Stimulated activated CD8-positive, alpha-beta memory T cell treated with anti-CD3 and anti-CD28 coated beads, Interleukin-4, amount 100 ng/mL, for 24 hours (primary cell): Measurements from ENCODE around the gene NDST4.
"Not testable (repeated sequence)": the region's sequence is repeated elsewhere in the genome, so short reads cannot be mapped to it uniquely, and the experiment has no call there.

Experiments used
- DNase-seq: peaks from one replicate; pipeline ENCODE4 v3.0.0-alpha.2; 2020; ENCODE audit warnings: low read depth

The NDST4 gene

DNA sequence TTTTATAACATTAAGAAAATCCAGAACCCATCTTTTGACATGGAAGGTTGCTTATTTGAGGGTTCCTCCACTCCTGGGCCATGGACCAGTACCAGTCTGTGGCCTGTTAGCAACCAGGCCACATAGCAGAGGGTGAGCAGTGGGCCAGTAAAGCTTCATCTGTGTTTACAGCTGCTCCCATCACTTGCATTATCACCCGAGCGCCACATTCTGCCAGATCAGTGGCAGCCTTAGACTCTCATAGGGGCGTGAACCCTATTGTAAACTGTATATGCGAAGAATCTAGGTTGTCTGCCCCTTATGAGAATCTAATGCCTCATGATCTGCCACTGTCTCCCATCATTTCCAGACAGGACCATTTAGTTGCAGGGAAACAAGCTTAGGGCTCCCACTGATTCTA is 58.6 kb downstream of the NDST4 start:
- no peak for DNase-seq

DNA sequence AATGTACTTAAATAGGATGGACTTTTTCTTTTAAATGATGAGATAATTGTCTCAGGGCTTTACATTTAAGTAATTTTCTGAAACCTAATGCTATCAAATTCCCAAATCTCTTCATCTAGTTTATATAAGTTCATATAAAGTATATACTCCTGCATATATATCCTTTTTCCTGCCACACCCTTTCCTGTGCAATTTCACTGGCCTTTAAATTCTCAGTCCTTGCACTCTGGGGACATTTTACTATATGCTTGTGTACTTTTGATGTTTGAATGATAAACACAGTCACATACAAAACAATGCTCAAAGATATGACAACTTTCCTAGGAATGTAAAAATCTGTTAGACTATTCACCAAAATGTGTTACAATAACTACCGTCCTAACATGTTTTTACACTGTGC is 60.1 kb downstream of the NDST4 start:
- DNase-seq, result no peak

DNA sequence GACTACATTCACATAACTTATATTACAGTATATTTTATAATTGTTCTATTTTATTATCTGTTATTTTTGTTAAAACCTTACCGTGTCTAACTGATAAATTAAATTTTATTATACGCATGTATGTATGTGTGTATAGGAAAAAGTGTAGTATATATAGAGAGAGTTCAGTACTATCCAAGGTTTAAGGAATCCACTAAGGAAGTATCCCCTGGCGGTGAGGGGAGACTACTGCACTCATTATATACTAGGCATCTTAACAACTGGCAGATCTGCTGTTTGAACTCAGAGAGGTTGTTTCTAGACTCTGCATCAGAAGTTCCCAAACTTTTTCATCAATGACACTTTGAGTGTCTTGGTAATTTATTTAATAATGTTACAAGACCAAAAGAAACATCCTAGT is 70.9 kb downstream of the NDST4 start:
- DNase-seq, result no peak

DNA sequence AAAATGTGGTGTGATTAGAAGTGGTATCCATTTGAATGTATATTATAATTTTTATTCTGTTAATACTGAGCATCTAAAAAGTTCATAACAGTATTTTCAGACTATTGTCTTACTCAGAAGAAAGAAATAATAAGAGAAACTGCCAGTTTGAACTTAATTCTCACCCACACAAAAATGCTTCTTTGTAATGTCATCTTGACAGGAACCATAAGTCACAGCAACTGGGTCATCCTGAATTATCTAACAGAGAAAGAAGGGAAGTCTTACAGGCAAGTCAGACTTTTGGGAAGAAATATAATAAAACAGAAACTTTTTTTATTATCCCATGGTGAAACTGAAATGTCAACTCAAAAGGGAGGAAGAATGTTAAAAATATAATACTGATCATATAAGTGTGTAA is 83.1 kb downstream of the NDST4 start:
- no peak for DNase-seq

DNA sequence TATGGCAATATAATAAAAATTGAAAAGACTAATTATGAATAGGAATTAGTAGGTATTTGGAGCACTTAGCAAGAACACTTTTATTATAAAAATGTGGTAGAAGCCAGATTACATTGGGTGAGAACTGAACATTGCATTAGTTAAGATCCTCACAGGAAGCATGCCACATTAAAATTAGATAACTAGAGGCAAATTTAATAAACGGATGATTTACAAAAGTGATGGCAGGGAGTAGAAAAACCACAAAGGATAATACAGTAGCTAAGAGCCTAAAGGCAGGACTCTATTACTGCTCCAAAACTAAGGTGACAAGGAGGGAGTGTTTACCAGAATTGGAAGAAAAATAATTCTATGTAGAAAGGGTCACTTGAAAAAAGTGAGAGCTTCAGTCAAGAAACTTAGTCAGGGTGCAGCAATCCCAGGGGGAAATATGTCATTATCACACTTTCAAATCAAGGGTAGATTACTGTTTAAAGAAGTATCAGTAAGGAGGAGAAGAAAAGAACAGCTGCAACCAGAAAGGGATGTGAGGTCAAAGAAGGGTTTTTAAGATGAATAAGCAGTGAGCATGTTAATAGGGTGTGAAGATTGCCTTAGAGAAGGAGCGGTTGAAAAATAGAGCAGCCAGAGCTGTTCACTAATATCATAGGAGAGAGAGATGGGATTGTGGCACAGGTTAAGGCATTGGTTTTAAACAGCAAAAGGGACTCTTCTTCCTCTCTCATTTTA is 84.6 kb downstream of the NDST4 start:
- DNase-seq, result no peak

DNA sequence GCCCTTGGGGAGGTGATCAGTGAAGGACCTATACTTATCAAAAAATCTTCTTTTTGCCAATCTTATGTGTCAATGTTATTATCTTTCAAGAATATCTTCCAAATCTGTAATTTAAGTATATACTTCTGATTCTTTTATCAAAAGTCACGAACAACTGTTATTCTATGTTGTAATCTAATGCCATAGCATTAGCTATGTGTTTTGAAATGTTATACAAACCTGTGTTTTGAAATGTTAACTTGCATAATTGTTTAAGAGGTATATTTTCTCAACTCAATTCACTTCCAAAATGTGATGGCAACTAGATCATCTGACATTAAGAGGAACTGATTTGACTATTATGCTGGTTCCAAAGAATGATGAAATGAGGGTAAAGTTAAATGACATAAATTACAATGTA is 113.5 kb downstream of the NDST4 start:
- DNase-seq, result no peak

DNA sequence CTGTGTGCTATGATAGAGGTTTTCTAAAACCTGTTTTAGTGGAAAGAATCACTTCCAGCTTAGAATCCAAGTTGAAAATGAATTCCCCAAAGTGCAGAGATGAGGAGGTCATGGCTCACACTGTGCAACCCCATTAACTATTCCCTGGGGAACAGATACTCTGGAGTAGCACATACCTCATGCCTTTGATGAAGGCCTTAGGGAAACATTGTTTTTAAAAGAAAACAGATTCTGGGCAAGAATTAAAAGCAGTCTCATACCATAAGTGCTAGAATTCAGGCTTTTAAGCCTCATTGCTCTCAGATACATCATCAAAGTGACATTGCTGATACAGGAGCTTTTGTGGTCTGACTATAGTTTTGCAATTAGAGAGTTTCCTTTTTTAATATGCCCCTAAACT is 115.1 kb downstream of the NDST4 start:
- no peak for DNase-seq

DNA sequence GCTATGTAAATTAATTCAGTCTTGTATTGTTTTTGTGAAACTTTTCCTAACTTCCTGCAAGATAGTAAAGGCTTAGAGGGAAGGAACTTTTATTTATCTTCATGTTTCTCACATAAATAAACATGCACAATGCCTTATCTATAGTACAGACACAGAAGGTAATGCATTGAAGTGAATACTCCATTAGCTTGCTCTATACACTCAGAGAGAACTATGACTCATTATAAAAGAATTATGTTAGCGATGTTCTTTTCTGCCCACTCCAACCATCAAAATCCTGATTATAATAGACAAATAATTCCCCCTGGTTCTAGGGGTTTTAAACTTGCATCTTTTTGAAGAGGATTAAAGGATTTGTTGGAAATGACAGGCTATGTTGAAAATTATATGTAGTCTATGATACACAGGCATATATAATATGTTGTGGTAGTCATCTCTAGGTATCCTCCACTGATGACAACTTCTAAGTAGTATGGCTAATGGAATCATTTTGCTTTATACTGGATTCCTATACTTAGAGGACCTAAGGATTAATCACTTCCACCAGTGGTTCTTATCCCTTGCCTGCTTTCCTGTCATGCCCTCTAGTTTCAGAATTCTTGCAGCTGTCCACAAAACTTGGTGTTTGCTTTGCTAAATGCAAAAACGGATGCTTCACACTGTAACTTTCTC is 115.7 kb downstream of the NDST4 start:
- no peak for DNase-seq

DNA sequence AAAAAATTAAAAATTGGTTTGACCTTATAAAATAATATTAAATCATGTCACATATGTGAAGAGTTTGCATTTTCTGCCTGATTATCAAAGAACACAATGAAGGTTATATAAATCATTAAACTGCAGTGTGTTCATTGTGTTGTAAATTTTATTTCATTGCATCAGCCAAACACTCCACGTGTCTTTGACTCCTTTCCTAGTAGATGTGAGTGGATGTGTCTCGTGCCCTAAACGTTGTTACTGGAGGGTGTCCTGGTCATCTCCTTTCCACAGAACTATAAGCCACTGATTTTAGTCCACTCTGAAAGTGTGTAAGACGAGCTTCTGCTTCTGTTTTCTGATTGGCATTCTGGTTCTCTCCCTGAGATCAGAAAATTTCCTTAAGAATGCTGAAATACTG is 127.3 kb downstream of the NDST4 start:
- no peak for DNase-seq

DNA sequence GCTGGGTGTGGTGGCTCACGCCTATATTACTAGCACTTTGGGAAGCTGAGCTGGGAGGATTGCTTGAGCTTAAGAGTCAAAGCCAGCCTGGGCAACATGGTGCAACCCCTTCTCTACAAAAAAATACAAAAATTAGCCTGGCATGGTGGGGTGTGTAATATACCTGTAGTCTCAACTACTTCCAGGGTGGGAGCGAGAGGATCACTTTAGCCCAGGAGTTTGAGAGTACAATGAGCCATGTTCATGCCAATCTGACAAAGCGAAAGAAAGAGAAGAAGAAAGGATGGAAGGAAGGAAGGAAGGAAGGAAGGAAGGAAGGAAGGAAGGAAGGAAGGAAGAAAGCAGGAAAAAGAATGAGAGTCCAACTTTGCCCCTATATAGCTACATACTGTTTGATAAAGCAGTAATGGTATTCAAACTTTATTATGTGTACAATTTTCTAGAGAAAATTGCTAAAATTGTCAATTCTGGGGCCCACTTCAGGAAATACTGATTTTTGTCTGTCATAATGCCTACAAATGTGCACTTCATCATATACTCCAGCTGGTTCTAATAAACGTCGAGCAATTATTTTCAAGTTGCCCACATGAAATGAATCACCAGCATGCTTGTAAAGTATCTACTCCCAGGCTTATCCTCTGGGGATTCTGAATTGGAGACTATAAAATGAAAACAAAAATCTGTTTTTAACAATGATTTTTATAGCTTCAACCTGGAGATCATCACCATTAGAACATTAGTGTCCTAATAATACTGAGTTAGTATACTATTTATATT is 132.3 kb downstream of the NDST4 start:
- no peak for DNase-seq

DNA sequence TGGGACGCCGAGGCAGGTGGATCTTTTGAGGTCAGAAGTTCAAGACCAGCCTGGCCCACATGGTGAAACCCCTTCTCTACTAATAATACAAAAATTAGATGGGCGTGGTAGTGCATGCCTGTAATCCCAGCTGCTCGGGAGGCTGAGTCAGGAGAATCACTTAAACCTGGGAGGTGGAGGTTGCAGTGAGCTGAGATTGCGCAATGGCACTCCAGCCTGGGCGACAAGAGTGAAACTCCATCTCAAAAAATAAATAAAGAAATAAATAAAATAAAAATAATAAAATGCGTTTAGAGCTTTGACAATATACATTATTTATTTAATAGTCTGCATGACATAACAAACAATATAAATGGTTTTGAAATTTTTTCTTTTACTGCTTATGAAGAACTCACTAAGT is 133.0 kb downstream of the NDST4 start:
- DNase-seq, result not testable (repeated sequence)

DNA sequence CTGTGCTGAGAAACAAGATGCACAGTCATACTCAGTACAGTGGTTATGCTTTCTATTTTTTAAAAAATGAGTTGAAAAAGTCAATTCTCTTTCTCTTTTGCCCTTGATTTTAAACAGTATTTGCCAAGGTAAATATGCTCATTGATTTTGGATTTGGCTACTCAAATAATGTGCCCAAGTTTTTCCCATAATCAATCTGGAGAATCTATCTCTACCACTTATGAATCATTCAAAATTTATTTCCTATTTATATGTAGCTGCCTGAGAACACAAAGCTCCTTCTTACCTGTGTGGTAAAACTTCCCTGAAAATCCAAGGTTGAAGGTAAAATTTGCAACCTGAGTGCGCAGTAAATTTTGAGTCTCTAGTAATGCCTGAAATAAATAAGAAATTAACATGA is 136.5 kb downstream of the NDST4 start:
- no peak for DNase-seq

DNA sequence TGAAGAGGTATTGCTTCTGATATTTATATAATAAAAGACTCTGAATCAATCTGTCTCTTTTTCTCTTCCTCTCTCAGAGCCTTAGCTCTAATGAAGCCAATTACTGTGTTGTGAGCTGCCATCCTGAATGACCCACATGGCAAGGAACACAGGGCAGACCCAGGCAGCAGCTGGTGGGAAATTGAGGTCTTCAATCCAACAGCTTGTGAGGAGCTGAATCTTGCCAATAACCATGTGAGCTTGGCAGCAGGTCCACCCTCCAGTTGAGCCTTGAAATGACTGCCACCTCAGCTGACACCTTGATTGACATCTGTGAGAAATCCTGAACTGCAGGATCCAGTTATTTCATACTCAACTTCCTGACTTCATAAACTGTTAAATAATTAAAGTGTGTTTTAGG is 149.4 kb downstream of the NDST4 start:
- DNase-seq, result no peak

DNA sequence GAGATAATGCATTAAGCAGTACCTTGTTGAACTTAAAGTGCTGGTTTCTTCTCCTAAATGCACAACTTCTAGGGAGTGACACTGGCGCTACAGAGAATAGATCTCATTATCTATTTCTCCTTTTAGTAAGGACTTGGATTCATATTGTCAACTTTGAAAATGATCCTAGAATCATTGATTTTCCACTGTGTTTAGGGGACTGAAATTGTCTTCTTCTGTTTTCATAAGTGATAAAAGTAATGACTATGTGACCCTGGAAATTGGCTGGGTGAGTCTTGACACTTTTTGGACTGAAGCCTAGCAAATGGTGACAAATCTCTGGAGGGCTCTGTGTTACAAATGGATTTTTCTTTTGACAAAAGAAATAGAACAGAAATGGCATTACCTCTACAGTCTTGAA is 167.8 kb downstream of the NDST4 start:
- DNase-seq, result no peak

DNA sequence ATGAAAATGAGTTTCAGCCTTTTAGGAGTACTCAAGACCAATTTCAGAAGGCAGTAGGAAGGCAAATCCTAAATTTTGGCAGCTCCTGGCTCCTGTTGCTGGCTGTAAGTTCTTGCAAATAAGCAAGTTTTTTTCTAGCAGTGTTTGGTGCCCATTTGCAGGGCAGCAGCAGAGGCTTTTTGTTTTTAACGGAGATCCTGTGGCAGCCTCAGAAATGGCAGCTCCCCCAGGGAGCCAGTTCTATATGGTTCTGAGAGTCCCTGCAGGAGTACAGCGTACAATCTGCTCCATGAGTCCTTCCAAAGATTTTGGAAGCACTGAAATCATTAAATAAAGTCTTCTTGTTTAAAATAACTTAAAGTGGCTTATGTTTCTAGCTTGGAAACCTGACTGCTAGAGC is 171.9 kb downstream of the NDST4 start:
- DNase-seq, result no peak

DNA sequence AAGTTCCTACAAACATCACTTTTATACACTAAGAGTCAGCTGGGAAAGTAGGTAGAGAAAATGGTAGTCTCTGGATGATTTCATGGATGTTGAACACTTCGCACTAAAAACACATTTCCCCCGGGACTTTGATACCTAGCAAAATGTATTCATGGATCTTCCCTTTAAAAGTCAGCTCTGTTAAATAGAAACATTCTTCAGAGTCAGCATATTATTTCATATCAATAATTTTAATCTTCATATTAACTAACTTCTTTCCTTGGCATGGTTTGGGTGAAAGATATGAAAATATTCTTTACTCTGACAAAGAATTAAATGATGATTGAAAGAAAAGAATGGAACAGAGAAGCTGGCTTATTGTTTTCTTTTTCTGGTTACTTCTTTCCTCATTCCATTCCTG is 185.5 kb downstream of the NDST4 start:
- DNase-seq, result no peak

DNA sequence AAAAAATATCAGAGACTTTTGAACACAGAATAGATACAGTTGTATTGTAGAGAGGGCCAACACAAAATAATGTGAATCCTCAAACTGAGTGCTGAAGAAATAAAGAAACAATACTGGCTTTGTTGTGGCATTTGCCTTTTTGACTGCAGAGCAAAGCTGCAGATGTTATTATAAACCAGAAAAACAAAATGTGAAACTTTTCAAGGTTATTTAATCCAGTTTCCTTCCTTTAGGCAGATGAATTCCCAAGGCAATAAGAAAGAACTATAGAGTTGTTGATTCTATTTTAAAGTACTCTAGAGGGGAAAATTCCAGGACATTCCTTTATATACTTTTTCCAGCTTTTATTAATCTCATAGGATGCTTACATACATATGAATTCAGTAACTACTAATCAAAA is 186.8 kb downstream of the NDST4 start:
- no peak for DNase-seq

DNA sequence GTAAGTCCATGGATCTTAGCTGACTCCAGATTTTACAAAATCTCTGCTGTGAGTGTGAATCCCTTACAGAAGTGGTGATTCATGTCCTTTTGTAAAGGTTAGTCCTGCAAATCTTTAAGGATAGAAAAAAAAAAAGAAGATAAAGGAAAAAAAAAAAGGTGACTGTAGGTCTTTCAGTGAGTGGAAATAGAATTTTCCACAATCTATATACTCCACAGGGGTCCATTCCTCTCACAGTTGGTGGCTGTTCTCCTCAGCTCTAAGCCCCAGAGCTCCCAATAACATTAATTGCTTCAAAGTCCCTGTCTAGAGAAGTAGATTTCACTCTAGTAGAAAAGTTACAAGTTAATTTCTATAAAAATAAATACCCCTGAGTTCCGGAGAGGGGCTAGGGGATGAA is 189.1 kb downstream of the NDST4 start:
- DNase-seq, result no peak

DNA sequence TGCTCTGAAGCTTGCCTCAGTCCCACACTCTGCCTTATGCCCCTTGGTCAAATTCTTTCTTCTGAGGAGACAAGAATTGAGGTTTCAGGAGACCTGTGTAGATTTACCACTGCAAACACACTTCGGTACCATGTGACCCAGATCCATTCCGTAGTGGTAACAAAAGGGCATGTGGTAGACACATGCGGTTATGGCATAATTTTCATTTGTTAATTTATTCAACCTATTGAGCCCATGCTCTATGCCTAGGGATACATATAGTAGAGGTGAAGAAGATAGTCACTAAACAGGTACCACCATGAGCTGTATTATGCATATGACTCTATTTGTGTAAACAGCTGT is 190.9 kb downstream of the NDST4 start:
- DNase-seq, result no peak

DNA sequence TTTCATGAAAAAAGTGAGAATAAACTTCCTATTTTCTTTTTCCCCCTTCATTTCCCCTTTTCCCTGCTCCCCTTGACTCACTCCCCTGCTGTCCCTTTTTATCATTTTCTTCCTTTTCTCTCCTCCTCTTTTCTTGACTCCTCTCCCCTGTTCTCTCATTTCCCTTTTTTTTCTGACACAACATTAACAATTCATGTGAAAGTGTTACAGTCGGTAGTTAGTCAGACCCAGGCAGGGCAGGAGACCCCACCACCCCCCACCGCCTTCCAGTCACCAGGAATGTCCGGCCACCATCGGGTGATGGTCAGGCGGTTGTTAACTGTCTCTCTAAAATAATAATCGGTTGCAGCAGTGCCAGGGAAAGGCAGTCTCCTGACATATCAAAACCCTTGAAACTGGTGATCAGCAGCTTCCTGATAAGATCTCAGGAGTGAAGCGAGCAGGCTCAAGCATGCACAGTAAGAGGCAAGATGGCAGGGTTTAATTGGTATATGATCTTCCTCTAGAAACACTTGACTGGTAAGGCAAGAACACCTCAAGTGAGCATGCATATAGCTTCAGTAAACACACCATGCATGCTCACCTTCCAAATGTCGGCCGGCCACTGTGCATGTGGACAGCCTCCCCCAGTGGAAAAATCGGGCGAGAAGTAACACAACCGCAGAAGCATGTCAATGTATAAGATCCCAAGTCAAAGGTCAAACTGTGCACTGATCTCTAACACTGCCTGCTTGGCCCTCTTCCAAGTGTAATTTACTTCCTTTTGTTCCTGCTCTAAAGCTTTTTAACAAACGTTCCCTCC is 191.4 kb downstream of the NDST4 start:
- no peak for DNase-seq

DNA sequence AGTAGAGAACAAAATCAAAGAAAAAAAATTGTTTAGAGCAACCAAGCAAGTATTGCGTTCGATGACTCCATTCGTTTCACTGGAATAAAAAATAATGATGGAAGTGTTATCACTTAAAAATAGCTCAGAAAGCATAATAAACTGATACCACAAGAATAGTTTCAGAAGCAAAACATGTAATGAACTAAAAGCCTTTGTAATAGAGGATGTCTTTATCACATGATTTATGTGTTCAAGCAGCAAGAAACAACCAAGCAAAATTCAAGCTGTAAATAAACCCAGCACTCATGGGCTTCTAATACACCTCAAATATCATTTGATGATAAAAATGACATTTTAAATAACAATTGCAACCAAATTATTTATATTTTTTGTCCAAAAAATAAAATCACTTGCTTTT is 192.2 kb downstream of the NDST4 start:
- DNase-seq, result no peak

DNA sequence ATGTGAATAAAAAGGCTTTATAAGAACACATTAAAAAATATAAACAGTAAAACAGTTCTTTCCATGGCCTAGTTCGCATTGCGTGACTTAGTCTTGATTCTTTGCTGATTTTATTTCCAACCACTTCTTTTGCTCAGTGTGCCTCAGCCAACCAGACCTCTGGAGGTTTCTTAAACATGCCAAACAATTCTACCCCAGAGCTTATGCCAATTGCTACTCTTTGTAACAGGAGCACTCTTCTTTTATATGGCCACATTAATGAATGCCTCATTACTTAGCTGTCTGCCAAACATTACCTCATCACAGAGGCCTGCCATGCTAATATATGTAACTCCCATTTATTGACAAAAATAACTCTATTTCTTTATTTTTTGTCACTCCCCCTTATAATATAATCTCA is 202.3 kb downstream of the NDST4 start:
- no peak for DNase-seq

DNA sequence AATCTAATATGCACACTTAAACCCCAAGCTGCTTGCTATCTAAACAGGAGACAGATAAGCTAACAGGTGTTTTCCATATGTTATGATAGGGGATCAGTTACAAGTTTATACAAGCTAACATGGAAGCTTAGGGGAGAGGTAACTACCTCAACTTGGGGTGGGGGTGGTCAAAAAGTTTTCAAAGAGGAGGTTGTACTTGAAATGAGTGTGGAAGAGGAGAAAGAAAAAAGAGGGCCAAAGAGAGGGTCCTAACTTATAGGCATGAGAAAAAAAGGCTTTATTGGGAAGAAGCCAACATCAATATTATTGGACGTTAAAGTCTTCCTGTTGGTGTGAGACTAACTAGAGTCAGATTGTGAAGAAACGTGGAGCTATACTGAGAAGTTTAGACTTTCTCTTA is 205.9 kb downstream of the NDST4 start:
- DNase-seq, result no peak
